NOMO-1 treated with dmso at 0.1 percent for 144 hours (cell line): ENCODE data around the gene BMP2.

ENCODE experiments used
- DNase-seq: peaks from one replicate; lab custom pipeline; 2025; ENCODE audit not compliant: unreplicated experiment; lab: John Stamatoyannopoulos, UW

The BMP2 gene

DNA sequence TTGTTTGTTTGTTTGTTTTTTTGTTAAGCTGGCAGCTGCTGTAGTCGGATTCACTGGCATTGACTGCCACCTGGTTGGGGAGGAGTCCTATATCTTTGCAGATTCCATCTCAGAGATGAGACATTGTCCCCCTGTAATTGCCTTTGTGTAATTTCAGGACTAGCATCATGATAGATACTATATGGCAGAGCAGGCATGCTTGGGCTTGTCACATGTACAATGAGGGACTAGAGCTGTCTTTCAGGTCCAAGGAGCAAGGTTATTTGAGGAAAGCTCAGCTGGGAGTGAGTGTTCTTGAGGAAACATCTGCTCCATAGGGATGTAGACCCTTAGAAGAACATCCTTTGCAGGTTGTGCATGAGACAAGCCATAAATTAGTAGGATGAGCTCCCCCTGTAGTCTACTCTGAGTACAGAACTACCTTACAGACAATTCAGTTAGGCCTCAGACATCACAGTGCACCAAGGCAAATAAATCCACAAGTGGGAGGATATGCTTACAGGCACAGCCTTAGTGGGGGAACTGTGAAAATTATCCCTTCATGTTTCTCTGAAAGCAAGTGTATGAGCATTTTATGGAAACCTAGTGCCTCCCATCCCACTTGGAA, 62.1 kb downstream of the BMP2 start:
- DNase-seq: no peak
